Erythroblast (primary cell): ENCODE results near the gene SCGB3A1.

Experiments
- GATA1 ChIP-seq: IDR thresholded peaks from 2 replicates; pipeline ENCODE4 v1.6.1; 2011; ENCODE audit warnings: low read depth, mild to moderate bottlenecking, control low read depth, low read length, moderate library complexity
- POLR2A ChIP-seq: IDR thresholded peaks from 2 replicates; pipeline ENCODE4 v1.6.1; 2011; ENCODE audit warnings: mild to moderate bottlenecking, low read length

DNA sequence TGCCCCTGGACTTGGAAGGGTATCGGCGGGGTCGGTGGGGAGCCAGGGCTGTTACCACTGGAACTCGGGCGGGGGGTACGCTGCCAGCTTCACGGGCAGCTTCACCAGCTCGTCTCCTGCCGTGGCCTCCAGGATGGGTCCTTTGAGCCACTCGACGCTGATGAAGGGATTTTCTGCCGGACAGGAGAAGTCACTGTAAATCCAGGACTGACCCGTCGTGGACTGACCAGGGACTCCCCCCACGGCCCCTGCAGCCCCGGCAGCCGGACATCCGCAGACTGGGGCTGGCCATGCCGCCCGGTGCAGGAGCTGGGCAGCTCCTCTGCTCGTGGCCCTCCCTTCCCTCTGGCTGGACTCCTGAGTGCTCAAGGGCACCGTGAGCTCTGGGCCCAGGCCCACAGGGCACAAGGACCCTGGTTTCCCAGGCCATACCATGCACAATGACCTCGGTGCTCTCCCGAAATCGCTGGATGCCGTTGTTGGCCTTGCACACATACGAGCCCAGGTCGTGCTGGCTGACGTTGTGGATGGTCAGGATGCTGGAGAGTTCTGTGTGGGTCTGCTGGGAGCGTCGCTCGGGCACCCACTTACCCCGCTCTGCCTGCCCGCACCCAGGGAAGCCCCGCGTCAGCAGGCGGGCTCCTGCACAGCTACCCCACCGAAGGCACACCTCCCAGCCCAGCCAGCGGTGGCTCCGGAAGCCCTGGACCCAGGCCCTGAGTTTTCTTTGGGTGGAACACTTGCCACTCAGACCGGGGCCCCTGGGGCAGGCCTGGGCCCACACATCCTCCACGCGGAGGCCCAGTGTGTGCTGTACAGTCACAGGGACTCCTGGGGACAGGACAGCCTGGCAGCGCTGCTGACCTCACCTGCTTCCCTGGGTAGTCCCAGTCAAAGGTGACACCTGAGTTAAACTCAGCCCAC lies 37.8 kb upstream of the SCGB3A1 start:
- TF ChIP-seq POLR2A (no peak), GATA1 (no peak)
